T1000 (cell line): ENCODE measurements around the gene TRPC4AP.

Source experiments
- DNase-seq: peaks from one replicate; lab custom pipeline; 2025; ENCODE audit warnings: mixed read lengths; lab: John Stamatoyannopoulos, UW

Gene TRPC4AP

GRCh38 chr20:35013421-35014411, 78.9 kb downstream of the TRPC4AP start:
- DNase-seq = no peak

- no peak for DNase-seq
Measured at GRCh38 chr20:35012227-35013069, 80.2 kb downstream of the TRPC4AP start.

GRCh38 chr20:35011589-35012226, 80.9 kb downstream of the TRPC4AP start:
- DNase-seq = no peak

DNA sequence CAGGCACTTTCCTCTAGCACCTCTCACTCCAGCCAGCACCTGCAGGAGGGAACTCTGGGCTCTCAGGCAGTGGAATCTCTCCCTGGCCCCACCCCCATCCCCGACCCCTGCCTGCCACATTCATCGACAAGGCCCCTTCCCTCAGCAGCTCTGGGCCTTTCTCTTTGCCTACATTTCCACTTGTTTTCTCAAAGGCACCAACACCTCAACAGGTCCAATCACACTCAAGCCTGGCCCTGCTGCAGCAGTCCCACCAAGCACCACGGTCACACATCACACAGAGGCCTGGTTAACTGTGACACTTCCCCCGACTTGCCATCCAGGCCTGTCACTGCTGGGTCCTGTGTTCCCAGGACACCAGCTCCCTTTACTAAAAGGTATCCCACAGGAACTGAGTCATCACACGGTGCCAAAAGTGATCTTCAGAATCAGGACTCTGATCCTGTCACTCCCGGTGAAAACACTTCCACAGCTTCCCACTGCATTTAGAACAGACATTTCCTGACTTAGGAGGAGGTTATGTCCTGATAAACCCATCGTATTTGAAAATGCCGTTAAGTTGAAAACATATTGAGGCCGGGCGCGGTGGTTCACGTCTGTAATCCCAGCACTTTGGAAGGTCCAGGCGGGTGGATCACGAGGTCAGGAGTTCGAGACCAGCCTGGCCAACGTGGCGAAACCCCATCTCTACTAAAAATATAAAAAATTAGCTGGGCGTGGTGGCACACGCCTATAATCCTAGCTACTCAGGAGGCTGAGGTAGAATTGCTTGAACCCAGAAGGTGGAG, 82.0 kb downstream of the TRPC4AP start:
- DNase-seq = no peak

DNA sequence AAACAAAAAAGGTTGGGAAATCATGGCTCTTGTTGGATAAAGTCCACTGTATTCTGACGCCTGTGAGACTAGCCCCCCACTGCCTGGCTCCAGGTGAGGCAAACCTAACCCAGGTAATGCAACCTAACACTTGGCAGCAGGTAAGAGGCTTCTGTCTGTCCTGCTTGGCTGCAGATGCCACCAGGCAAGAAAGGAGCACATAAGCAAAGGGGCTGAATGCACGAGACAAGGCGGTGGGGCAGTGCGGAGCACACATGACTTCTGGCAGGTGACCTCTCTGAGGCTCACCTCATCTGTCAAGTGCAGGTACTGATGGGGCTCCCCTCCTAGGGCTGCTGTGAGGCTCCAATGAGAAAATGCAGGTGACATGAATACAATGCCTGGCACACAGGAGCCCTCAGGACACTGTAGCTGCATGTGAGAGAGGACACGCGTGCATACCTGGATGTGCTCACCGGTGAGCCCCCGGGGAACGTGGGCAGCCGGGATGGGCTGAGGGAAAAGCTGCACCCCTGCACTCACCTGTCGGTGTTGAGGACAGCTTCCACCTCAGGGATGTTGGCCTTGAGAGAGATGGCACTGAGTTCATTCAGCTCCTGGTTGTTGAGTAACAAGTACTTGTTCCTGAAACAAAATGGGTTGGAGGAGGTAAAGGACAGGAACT, 82.8 kb downstream of the TRPC4AP start:
- no peak for DNase-seq

DNA sequence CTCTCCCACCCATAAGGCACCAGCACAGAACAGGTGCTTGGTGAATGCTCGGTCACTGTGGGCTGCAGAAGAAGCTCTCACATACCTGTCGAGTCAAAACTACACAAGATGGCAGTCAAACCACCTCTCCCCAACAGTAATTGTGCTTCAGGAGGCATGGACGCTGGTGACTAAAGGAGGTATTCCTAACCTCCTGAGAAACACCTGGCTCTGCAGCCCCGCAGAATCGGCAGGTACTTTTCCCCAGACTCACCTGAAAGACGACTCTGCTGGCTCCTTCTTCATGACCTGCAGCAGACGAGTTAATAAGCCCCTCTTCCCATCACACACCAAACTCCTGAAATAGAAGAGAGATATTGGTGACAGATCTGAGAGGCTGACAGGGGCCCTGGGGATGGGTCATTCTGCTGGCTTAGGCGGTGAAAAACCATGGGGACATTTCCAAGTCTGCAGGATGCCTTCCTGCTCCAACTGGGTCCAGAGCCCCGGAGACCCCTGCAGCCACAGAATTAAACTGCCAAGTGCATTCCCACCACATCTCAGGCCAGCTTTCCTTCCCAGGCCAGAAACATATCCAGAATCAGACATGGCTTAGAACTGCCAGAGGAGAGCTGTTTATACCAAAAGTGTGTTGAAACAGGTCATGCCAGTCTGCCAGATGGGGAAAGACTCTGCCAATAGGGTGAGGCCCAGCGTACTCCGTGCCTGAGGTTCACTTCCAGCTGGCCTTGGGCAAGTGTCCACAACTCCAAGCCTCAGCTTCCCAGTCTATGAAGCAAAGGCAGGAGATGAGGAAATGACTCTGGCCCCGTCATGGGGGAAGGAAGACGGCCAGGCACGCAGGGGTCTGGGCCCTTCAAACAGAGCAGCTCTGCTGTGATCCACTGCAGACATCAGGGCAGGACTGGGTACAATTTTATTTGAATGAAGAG, 83.9 kb downstream of the TRPC4AP start:
- no peak for DNase-seq

- DNase-seq = no peak
Measured at GRCh38 chr20:35007891-35008290, 84.7 kb downstream of the TRPC4AP start.

- no peak for DNase-seq
Measured at GRCh38 chr20:35007413-35007812, 85.2 kb downstream of the TRPC4AP start.

DNA sequence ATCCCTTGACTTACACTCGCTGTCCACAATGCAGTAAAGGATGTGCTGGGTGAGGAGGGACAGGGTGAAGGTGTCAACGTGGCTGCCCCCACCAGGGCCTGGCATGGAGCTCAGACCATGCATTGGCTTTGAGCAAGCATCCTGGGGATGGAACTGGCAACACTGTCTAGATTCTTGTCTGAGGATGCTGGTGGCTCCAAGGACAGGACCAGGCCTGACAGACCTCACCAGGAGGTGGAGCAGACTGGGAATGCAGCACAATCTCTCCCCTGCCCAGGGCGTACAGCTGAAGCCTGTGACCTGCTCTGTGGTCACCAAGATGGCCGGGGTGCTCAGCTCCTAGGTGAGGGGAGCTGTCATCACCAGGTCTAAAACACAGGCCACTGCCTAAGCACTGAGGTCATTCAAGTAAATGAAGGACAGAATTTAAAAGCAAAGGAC, 86.1 kb downstream of the TRPC4AP start:
- DNase-seq = no peak

GRCh38 chr20:35006009-35006408, 86.6 kb downstream of the TRPC4AP start:
- no peak for DNase-seq

- DNase-seq = no peak
Measured at GRCh38 chr20:35005463-35005961, 87.1 kb downstream of the TRPC4AP start.

GRCh38 chr20:35004749-35005462, 87.7 kb downstream of the TRPC4AP start:
- DNase-seq = no peak

DNA sequence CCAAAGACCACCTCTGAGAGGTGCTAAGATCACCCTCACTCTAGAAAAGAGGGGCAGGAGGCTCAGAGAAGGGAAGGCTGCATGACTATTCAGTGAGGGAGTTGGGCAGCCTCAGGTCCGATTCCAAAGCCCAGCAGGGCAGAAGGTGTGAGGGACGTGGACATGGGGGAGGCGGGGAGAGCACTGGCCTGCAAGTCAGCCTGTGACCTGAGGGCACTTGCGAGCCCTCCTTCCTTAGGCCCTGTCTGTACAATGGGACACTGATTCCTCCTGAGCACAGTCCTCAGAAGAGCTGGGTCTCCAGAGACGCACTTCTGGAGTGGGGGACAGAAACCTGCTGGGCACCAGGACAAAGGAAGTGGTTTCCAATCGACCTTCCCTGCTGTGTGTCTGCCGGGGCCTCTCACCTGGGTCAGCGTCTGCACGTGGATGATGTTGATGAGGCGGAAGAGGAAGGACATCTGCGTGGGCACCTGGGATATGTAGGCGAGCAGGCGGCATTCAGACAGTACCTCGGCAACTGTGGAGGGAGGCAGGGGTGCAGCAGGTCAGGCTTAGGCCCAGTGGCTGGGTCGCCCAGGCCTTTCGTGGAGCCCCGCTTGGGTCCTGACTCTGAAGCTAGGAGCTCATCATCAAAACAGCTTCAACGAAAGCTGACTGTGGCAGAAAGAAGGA, 88.4 kb downstream of the TRPC4AP start:
- DNase-seq = no peak

DNA sequence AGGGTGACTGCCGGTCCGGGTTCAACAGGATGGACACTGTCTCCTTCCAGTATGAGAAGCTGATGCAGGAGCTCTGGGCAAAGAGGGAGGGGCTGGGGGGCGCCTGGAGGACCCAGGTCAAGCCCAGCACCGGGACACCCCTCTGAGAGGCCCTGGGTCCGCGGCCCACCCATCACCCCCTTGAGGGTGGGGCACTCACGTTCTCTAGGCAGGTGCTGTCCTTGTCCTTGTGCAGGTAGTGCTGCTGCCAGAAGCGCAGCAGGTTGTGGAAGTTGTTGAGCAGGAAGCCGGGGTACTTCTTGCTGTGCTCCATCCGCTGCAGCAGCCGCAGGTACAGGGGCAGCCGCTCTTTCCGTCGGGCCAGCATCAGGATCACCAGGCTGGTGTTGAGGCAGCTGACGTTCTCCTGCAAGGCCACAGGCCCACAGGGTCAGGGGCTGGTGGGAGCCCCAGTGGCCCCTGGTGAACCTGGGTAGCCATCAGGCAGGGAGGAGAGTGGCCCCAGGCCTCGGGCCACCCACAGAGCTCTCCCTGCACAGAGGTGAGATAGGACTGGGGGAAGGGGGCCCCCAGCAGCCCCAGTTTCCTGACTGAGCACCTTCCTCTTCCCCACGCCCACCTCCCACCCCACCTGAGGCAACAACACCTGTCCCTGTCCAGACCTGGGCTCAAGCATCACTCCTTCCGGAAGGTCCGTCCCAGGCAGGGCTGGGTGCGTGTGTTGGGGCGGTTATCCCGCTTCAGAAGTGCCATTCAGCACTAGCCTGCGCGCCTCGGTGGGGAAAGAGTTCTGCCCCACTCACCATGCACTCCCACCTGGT, 89.2 kb downstream of the TRPC4AP start:
- no peak for DNase-seq

GRCh38 chr20:35002426-35003210, 90.0 kb downstream of the TRPC4AP start:
- DNase-seq = no peak

- no peak for DNase-seq
Measured at GRCh38 chr20:35001596-35002362, 90.8 kb downstream of the TRPC4AP start.
